Endometrium (tissue), 2 donors: ENCODE measurements around the gene KLHDC1.

Experiments used
- FAIRE-seq: peaks from 2 replicates; lab custom pipeline; 2012; peaks lifted over from hg19 to GRCh38; lab: Jason Lieb, UNC
- donor health status: control.
- donor health status: control.

Gene KLHDC1

DNA sequence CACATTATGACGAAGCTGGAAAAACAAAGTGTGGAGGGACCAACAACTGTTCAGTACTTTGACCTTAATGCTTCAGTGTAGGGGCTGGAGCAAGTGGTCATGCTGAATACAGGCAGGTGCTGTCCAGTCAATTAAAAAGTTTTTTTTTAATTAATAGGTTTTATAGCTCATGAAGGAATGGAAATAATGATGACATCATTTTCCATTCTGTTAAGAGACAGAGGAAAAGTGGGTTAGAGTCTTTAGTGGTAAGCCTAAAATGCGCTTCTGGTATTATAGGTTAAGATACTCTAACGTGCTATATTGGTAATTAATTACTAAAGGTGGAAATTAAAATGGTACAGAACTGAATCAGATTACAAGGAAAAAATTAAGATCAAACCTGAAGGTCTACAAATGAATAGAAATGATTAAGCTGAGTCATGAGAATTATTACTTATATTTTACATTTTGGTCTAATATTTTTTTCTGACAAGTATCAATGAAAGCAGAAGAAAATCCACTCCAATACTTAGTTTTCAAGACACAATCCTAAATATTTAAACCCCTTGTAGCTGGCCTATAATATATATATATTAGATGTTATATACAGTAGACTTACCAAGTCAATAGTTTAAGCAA is 90.6 kb downstream of the KLHDC1 start:
- no peak for FAIRE-seq

- no peak for FAIRE-seq
These were observed 93.4 kb downstream of the KLHDC1 start for GRCh38 chr14:49786315-49786714.

- FAIRE-seq: no peak
These were observed 99.7 kb downstream of the KLHDC1 start for GRCh38 chr14:49792618-49793017.

GRCh38 chr14:49796025-49796424 is 103.1 kb downstream of the KLHDC1 start:
- FAIRE-seq: no peak
